ENCODE data around the gene ESX1.
"Not testable (repeated sequence)": the region's sequence is repeated elsewhere in the genome, so short reads cannot be mapped to it uniquely, and the experiment has no call there.

ESX1 gene

DNA sequence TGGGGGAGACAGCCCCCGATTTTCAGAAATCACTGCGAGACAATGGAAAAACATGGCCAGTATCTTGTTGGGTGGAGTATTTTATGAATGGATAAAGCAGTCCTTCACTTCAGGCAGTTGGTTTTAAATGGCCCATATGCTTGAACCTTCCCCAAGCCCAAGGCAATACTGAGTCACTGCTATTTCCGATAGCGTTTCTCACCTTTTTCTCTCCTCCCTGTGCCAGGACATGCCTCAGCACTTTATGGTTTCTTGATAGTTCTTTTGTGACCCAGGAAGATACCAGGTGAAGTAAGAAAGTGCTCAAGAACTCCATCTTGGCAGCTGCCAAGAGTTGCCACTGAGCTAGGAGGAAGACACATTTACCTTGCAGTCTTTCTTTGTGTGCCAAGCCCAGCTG lies 26.8 kb upstream of the ESX1 start:
- TF ChIP-seq ZFX (IDR thresholded peaks at IDR 0.05) (no peak), CTCF (conservative IDR thresholded peaks at IDR 0.05) (no peak)
- H3K27ac ChIP-seq: no peak overlapping the region

DNA sequence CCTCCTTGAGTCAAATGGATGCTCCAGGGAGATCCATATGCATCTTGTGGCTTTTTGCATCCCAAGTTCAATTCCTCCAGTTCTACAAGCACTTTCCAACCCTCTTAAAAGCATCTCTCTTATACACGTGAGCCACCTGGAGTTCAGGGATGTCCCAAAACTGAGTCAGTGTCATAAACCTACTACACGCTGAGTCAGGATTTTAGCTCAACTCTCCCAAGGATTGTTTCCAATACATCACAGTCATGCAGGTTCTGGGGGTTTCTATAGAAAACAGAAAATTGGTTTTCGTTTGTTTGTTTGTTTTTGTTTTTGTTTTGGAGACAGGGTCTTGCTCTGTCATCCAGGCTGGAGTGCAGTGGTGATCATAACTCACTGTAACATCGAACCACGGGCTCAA lies 25.9 kb upstream of the ESX1 start:
- TF ChIP-seq ZFX (IDR thresholded peaks at IDR 0.05): no peak
- TF ChIP-seq CTCF (conservative IDR thresholded peaks at IDR 0.05): no peak
- no peak overlapping the region for H3K27ac ChIP-seq

DNA sequence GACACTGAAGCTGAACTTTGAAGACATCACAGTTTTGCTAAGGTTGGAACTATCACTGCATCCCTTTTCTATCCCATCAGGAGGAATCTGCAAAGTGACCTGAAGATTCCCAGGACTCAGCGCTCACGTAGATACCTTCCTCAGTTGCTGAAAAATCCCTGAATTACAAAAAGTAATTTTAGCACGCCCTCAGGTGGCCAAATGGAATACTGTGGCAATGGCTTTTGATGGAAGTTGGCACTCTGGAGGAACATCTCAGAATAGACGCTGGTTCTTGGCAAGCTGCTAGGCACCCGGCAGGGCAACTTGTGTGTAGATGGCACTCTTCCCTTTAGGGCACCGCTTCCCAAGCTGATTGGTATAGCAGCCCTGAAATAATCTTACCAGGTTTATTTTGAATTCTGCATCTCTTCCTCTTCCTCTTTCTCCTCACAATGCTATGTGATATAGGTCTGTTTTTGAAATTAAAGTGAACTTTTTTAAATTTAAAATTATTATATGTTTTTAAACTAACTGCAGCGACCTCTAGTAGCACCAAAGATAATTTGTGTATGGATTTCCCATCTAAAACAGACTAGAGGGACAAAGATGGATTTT lies 16.3 kb upstream of the ESX1 start:
- no peak overlapping the region for H3K27ac ChIP-seq
- TF ChIP-seq CTCF (conservative IDR thresholded peaks at IDR 0.05) (peak; percentile 72), ZFX (IDR thresholded peaks at IDR 0.05) (no peak)

DNA sequence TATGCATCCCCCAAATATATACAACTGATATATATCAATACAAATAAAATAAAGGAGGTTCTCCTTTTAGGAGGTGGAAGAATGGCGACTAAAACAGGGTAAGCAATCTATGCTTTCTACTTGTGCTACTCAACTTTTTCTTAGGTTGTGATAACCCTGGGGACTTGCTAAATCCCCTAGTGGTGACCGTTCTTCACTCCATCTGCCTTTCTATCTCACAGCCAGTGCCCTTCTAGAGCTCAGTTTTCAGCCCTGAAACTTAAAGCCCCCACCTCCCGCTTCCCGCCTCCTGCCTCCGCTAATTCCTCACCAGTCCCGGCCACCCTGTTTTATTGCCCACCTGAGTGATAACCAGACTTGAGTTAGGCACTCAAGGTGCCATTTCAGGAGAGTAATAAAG lies 15.5 kb upstream of the ESX1 start:
- H3K27ac ChIP-seq: no peak overlapping the region
- TF ChIP-seq ZFX (IDR thresholded peaks at IDR 0.05): no peak
- TF ChIP-seq CTCF (conservative IDR thresholded peaks at IDR 0.05): no peak

DNA sequence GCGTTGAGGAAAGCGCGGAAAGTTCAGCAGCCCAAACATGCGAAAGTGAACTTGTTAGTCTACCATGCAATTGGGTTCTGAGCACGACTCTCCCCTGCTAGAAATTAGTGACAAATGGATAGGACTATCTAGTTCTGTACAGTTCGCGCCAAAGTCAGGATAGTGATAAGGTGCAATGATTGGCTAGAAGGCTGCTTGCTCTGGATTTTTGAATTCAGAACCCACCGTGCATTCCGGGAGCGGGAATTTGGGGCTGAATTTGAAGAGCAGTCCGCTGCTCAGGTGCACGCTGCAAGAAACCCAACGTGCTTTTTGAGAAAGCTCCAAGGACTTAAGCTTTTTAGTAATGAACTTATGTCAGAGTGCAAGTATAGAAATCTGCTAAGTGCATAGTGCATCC lies 732 bp upstream of the ESX1 start:
- H3K27ac ChIP-seq: no peak overlapping the region
- TF ChIP-seq ZFX (IDR thresholded peaks at IDR 0.05): no peak
- TF ChIP-seq CTCF (conservative IDR thresholded peaks at IDR 0.05): no peak

DNA sequence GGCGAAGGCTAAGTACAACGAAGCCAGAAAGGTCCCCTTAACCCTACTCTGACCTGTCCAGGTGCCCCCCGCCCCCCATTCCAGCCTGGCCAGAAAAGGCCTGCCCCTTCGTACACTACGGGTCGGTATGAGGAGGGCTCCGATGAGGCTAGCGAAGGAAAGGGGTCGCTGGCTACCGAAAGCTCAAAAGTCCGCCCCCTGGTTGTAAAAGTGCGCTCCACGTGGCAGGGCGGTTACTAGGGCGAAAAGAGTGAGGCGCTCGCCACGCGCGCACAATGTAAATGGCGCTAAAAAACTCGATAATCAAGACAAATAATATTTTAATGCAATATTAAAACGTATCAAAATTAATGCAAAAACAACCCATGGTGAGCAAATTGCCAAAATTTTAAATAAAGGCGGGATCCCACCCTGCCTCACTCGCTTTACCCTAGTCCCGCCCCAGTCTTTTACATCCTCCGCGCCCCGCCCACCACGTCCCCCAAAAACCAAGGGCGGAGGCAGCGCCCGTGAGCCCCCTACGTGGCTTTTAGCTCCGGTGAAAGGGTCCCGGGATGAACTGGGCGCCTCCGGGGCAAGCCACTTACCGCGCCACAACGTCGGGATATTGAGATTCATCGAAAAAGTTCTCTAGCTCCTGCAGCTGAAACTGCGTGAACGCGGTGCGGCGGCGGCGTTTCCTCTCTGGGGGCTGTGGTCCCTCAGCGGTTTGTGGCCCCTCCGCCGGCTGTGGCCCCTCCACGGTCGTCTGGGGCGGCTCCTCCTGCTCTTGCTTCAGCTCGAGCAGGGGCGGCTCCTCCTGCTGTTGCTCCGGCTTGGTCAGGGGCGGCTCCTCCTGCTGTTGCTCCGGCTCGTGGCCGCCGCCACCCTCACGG lies 929 bp downstream of the ESX1 start:
- no peak overlapping the region for H3K27ac ChIP-seq
- TF ChIP-seq CTCF (conservative IDR thresholded peaks at IDR 0.05) (no peak), ZFX (IDR thresholded peaks at IDR 0.05) (no peak)

DNA sequence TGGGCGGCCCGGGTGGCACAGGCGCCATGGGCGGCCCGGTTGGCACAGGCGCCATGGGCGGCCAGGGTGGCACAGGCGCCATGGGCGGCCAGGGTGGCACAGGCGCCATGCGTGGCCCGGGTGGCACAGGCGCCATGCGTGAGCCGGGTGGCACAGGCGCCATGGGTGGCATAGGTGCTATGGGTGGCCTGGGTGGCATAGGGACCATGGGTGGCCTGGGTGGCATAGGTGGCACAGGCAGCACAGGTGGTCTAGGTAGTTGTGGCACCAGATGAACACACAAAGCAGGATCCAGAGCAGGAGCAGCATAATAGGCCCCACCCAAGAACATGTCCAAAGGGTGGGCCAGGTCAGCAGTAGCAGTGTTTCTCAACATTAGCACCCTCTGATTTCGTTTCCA lies 4.3 kb downstream of the ESX1 start:
- TF ChIP-seq ZFX (IDR thresholded peaks at IDR 0.05) (no peak), CTCF (conservative IDR thresholded peaks at IDR 0.05) (no peak)
- no peak overlapping the region for H3K27ac ChIP-seq

GRCh38 chrX:104230060-104230459 lies 24.7 kb downstream of the ESX1 start:
- H3K27ac ChIP-seq: not testable (repeated sequence)

All from C4-2B (cell line).